Activated CD8-positive, alpha-beta memory T cell treated with anti-CD3 and anti-CD28 coated beads, Interleukin-2, amount 50 U/mL, for 48 hours (primary cell): Measurements from ENCODE around the gene PHACTR1.
"Not testable (repeated sequence)": the region's sequence is repeated elsewhere in the genome, so short reads cannot be mapped to it uniquely, and the experiment has no call there.

Experiments
- DNase-seq: peaks from one replicate; pipeline ENCODE4 v3.0.0-alpha.2; 2020

The PHACTR1 gene

GRCh38 chr6:13120483-13121482 is 404.2 kb downstream of the PHACTR1 start:
- DNase-seq = no peak

DNA sequence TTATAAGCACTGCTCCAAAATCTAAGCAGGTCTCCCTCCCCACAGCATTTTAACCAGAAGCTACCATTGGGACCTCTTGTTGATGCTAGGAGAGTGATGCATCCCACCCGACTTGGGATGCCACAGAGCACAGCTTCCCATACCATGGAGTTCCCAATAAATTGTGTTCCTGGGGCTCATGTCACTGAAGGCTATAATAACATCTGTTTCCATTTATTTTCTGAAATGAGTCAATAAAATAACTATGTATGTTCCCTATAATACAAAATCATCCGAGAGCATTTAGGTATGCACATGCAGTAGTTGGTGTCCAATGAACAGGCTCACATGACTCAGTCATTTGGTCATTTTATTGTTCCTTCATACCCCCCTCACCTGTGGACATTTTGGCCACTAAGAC is 407.6 kb downstream of the PHACTR1 start:
- DNase-seq = no peak

- DNase-seq = no peak
These were observed 409.3 kb downstream of the PHACTR1 start for GRCh38 chr6:13125841-13126240.

DNA sequence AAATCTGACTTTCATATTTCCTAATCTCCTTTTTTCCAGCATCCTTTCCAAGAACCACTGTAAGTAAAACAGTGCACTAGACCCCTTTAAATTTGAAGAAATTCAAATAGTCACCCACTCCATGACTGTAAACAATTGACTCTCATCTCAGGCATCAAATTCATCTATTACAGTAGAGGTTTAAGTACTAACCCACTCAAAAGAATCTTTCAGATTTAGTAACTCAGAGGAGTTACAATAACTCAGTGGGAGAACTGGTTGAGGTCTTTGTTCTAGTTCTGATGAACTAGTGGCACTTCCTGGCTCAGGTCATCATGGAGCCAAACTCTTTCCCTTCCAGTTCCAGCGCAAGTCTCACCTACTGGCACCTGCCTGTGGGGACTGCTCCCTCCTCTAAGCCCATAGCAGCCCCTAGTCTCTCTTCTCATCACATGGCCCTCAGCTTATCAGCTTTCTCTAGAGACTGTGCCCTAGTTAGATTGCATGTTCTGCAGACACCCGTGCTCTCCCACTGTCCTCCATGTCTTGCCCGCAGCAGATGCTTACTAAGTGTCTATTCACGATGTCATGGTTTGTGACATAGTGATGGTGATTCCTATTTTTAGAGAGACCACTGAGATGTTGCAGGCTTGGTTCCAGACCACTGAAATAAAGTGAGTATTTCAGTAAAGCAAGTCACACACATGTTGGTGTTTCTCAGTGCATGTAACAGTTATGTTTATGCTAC is 415.5 kb downstream of the PHACTR1 start:
- DNase-seq = no peak

DNA sequence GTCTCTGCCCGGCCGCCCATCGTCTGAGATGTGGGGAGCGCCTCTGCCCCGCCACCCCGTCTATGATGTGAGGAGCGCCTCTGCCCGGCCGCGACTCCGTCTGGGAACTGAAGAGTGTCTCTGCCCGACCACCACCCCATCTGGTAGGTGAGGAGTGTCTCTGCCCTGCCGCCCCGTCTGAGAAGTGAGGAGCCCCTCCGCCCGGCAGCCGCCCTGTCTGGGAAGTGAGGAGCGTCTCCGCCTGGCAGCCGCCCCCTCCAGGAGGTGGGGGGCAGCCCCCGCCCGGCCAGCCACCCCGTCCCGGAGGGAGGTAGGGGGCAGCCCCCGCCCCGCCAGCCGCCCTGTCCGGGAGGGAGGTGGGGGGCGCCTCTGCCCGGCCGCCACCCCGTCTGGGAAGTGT is 417.3 kb downstream of the PHACTR1 start:
- DNase-seq = not testable (repeated sequence)

GRCh38 chr6:13135152-13135551 is 418.6 kb downstream of the PHACTR1 start:
- no peak for DNase-seq

DNA sequence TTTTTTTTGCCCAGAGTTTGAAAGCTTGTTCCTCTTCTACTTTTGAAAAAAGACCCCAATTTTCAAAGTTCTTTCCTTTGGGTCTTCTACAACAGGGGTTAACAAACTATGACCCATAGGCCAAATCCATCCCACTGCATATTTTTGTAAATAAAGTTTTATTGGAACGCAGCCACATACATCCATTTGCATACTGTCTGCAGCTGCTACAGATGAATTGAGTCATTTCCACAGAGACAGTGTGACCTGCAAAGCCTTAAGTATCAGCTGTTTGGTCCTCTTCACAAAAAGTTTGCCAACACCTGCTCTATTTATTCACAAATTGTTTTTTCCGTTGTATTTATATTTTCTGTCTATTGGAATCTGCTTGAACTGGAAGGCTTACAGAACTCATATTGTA is 422.6 kb downstream of the PHACTR1 start:
- DNase-seq = no peak

- DNase-seq = no peak
These were observed 424.4 kb downstream of the PHACTR1 start for GRCh38 chr6:13140980-13141379.

DNA sequence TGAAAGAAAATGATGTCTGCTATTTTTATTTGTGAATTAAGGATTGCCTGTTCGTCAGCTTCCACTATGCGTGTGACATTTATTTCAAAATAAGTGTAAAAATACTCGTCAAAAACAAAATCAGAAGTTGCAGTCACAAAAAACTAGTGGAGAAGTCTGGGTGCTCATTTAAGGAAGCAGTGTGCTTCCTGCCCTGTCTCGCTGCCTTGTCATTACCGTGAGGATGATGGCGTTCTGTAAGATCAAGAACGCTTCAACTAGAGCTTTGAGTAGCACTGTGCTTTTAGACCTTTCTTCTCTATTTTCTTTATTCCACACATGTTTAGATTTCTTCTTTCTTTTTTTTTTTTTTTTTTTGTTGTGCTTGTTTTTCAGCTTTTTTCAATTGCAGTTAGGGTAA is 424.8 kb downstream of the PHACTR1 start:
- no peak for DNase-seq

- DNase-seq = no peak
These were observed 426.0 kb downstream of the PHACTR1 start for GRCh38 chr6:13142611-13143010.

- DNase-seq = no peak
These were observed 429.9 kb downstream of the PHACTR1 start for GRCh38 chr6:13146442-13146841.

GRCh38 chr6:13147376-13147775 is 430.8 kb downstream of the PHACTR1 start:
- DNase-seq = no peak

- DNase-seq = no peak
These were observed 431.2 kb downstream of the PHACTR1 start for GRCh38 chr6:13147782-13148181.

GRCh38 chr6:13152764-13153163 is 436.2 kb downstream of the PHACTR1 start:
- no peak for DNase-seq

DNA sequence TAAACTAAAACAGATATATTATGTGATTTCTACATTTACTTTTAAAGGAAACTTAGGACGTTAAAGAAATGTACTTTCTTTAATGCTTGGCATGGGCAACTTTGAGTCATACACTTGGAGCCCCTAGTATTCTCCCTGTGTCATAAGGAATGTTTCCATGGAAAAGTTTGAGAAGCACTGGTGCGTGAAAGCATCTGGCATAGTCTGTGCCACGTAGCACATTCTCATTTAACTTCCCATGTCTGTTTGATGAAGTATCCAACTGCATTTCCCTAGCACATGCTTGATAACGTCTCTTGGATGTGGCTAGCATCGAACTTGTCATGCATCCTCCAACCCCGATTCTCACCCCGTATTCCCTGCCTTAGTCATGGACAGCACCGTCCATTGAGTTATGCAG is 439.8 kb downstream of the PHACTR1 start:
- no peak for DNase-seq

DNA sequence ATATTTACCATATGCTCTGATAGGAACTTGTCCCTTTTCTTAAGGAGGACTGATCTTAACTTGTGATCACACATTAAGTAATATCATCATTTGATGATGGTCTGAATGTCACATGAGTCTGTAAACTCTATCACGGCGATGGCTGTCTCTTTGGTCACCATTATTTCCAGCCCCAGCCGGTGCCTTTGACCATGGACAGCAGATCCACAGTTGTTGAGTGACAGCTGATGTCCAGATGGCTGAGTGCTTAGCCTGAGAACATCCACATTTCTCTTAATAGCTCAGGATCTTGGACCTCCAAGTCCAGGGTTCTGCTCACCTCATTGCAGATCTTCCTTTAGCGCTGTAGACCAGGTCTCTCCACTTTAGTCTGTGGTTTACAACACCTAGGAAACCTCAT is 440.7 kb downstream of the PHACTR1 start:
- DNase-seq = no peak

GRCh38 chr6:13159300-13159699 is 442.7 kb downstream of the PHACTR1 start:
- DNase-seq = no peak

- not testable (repeated sequence) for DNase-seq
These were observed 443.3 kb downstream of the PHACTR1 start for GRCh38 chr6:13159822-13160221.

GRCh38 chr6:13163161-13163944 is 446.8 kb downstream of the PHACTR1 start:
- DNase-seq = no peak

GRCh38 chr6:13164291-13164690 is 447.7 kb downstream of the PHACTR1 start:
- DNase-seq = no peak

DNA sequence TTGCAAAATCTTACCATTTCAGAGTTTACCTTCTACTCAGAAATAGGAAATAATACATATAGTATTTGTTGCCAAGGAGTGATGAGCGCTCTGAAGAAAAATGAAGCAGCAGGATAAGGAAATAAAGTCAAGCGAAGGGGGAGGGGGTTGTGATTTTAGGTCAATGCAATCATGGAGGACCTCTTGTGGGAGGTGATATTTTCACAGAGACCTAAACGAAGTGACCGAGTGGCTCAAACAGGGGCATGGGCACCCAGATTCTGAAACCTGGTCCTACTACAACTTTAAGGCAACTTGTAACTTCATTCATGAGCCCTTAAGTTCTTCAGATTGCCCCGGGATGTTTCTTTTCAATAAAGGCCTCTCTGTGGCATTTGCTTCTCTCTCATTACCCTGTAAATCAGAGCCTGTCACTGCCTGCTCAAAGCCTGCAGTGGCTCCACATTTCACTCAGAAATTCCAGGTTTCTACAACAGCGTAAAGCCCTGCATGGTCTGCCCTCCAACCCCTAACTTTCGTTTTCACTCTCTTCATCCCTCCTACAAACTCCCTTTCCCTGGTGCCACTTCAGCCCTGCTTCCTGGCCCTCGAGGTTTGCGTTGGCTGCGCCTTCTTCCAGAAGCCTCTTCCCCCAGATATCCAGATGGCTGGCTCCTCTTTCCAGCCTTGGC is 449.1 kb downstream of the PHACTR1 start:
- no peak for DNase-seq

GRCh38 chr6:13166269-13166668 is 449.7 kb downstream of the PHACTR1 start:
- DNase-seq = no peak

- DNase-seq = no peak
These were observed 450.3 kb downstream of the PHACTR1 start for GRCh38 chr6:13166916-13167315.
